ENCODE measurements around the gene NR4A1.

DNA sequence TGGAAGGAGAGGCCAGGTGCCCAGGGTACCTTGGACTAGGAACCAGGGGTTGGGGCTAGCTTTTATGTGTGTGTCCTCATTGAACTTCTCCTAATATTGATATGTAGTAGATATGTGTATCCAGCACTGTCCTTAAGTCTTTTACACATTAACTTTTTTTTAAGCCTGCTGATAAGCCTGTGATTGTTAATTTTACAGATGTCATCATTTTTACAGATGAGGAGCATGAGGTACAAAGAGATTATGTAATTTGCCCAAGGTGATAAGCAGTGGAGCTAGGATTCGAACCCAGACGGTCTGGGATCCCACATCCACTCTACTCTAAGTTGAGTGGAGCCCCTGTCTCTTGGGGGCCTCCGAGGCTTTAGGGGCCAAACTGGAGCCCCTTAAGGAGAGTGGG lies 10.2 kb upstream of the NR4A1 start:
- TF ChIP-seq, protein P1, sequence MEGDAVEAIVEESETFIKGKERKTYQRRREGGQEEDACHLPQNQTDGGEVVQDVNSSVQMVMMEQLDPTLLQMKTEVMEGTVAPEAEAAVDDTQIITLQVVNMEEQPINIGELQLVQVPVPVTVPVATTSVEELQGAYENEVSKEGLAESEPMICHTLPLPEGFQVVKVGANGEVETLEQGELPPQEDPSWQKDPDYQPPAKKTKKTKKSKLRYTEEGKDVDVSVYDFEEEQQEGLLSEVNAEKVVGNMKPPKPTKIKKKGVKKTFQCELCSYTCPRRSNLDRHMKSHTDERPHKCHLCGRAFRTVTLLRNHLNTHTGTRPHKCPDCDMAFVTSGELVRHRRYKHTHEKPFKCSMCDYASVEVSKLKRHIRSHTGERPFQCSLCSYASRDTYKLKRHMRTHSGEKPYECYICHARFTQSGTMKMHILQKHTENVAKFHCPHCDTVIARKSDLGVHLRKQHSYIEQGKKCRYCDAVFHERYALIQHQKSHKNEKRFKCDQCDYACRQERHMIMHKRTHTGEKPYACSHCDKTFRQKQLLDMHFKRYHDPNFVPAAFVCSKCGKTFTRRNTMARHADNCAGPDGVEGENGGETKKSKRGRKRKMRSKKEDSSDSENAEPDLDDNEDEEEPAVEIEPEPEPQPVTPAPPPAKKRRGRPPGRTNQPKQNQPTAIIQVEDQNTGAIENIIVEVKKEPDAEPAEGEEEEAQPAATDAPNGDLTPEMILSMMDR (IDR thresholded peaks at IDR 0.05): no peak
- TF ChIP-seq EP300 (IDR thresholded peaks at IDR 0.05): no peak
- no peak for TF ChIP-seq POLR2A (IDR thresholded peaks at IDR 0.05)
- no peak for TF ChIP-seq POLR2AphosphoS5 (IDR thresholded peaks at IDR 0.05)

Data from upper lobe of left lung (tissue), 4 donors.